Fibroblast of lung (primary cell): ENCODE measurements around the gene IL1RAPL2. TPM values are rescaled to one million over a fixed set of nuclear protein-coding genes. Genes with fewer than 3 reads are reported as not detected.
A peak's percentile ranks its signal among the peaks of the same experiment; 100 is the strongest.

Experiments used
- DNase-seq, 2 donors: peaks; one replicate each; pipeline versions ENCODE4 v3.0.0 to v3.0.0-alpha.2; 2010; ENCODE audit warnings: low read depth in 2 of 2
- H2AFZ ChIP-seq: 2 replicates; pipeline ENCODE4 v1.5.1; 2012; ENCODE audit warnings: low read length, control low read depth, inconsistent platforms
- H3K27ac ChIP-seq: 2 replicates; pipeline ENCODE4 v1.5.1; 2011; ENCODE audit warnings: low read length, control low read depth; ENCODE audit not compliant: insufficient read depth
- H3K27me3 ChIP-seq: 2 replicates; pipeline ENCODE4 v1.5.1; 2011; ENCODE audit warnings: mild to moderate bottlenecking, low read length; ENCODE audit not compliant: control insufficient read depth, insufficient read depth
- H3K36me3 ChIP-seq: 2 replicates; pipeline ENCODE4 v1.5.1; 2011; ENCODE audit warnings: low read length; ENCODE audit not compliant: control insufficient read depth, insufficient read depth
- H3K4me1 ChIP-seq: 2 replicates; pipeline ENCODE4 v1.5.1; 2011; ENCODE audit warnings: low read length; ENCODE audit not compliant: control insufficient read depth, insufficient read depth; ENCODE audit errors: extremely low read depth
- H3K4me2 ChIP-seq: 2 replicates; pipeline ENCODE4 v1.5.1; 2011; ENCODE audit warnings: low read length, control low read depth; ENCODE audit not compliant: insufficient read depth; ENCODE audit errors: extremely low read depth
- H3K4me3 ChIP-seq, 4 experiments: fragments of 200-600 bp in 1 of 4; sonication (generic) in 1 of 4; replicated peaks in 1 of 4; 2 replicates each; pipeline ENCODE4 v1.5.1; 2011 to 2016; ENCODE audit warnings: low read length in 4 of 4, low read depth in 3 of 4, mild to moderate bottlenecking in 3 of 4, control low read depth in 2 of 4, inconsistent platforms in 1 of 4, mixed read lengths in 1 of 4; ENCODE audit not compliant: insufficient read depth in 1 of 4; ENCODE audit errors: control extremely low read depth in 1 of 4
- H3K79me2 ChIP-seq: 2 replicates; pipeline ENCODE4 v1.5.1; 2012; ENCODE audit warnings: mild to moderate bottlenecking, low read length, inconsistent platforms; ENCODE audit not compliant: control insufficient read depth, insufficient read depth
- H3K9ac ChIP-seq: 2 replicates; pipeline ENCODE4 v1.5.1; 2011; ENCODE audit warnings: mild to moderate bottlenecking, low read length, control low read depth; ENCODE audit not compliant: insufficient read depth
- H3K9me3 ChIP-seq: 2 replicates; pipeline ENCODE4 v1.5.1; 2012; ENCODE audit warnings: low read depth, low read length; ENCODE audit not compliant: control insufficient read depth, insufficient read depth
- H4K20me1 ChIP-seq: 2 replicates; pipeline ENCODE4 v1.5.1; 2011; ENCODE audit warnings: low read length; ENCODE audit not compliant: control insufficient read depth, insufficient read depth; ENCODE audit errors: extremely low read depth
- EZH2 ChIP-seq: IDR thresholded peaks from 2 replicates; pipeline ENCODE4 v1.5.1; 2012; ENCODE audit warnings: low read length, control low read depth, mild to moderate bottlenecking; ENCODE audit errors: missing control alignments
- polyA plus RNA-seq, 2 donors: library from polyadenylated mRNA; depleted of rRNA in 1 of 2; stranded (reverse) in 1 of 2; unstranded in 1 of 2; fragments of >200 nt; gene quantifications; 2 replicates each; pipeline ENCODE4 v1.2.1, GENCODE V29; 2011 to 2012; ENCODE audit warnings: missing spikeins in 1 of 2
- total RNA-seq: library from RNA; depleted of rRNA; stranded (reverse); fragments of >200 nt; gene quantifications from 2 replicates; pipeline ENCODE4 v1.2.1, GENCODE V29; 2014
- TF ChIP-seq, protein P1 (sequence below), 2 donors: IDR thresholded peaks in 1 of 2; conservative IDR thresholded peaks in 1 of 2; 1 replicate in 1 of 2; 2 replicates in 1 of 2; pipeline ENCODE4 v1.5.1; 2011 to 2012; ENCODE audit warnings: low read length in 2 of 2, control low read depth in 1 of 2, inconsistent platforms in 1 of 2, low read depth in 1 of 2, mild to moderate bottlenecking in 1 of 2

IL1RAPL2 gene
- total and polyA plus RNA-seq, 2 donors (not counting 1 experiment from before 2014, with no cell fraction given): 0.22 TPM; not detected in 1

- Histone ChIP-seq H3K27me3 (no peaks in the 10 kb centered on the region), H3K9me3 (no peaks in the 10 kb centered on the region), H3K27ac (no peak overlapping the region), H3K79me2 (no peaks in the 10 kb centered on the region), H2AFZ (no peak overlapping the region), H3K4me2 (no peak overlapping the region), H3K4me1 (no peaks in the 10 kb centered on the region), H3K36me3 (no peaks in the 10 kb centered on the region), H3K9ac (no peak overlapping the region), H3K4me3 (no peak overlapping the region), H4K20me1 (no peaks in the 10 kb centered on the region)
- no peak for TF ChIP-seq EZH2
- TF ChIP-seq, protein P1, sequence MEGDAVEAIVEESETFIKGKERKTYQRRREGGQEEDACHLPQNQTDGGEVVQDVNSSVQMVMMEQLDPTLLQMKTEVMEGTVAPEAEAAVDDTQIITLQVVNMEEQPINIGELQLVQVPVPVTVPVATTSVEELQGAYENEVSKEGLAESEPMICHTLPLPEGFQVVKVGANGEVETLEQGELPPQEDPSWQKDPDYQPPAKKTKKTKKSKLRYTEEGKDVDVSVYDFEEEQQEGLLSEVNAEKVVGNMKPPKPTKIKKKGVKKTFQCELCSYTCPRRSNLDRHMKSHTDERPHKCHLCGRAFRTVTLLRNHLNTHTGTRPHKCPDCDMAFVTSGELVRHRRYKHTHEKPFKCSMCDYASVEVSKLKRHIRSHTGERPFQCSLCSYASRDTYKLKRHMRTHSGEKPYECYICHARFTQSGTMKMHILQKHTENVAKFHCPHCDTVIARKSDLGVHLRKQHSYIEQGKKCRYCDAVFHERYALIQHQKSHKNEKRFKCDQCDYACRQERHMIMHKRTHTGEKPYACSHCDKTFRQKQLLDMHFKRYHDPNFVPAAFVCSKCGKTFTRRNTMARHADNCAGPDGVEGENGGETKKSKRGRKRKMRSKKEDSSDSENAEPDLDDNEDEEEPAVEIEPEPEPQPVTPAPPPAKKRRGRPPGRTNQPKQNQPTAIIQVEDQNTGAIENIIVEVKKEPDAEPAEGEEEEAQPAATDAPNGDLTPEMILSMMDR (conservative IDR thresholded peaks at IDR 0.05 in 1 of 2, IDR thresholded peaks at IDR 0.05 in 1 of 2; ENCODE audit: low read depth in 1 of 2, low read length in 2 of 2): no peak
- peak; percentile 12 to 50 for DNase-seq
Observed at GRCh38 chrX:105527759-105528158, 961.8 kb downstream of the IL1RAPL2 start.

DNA sequence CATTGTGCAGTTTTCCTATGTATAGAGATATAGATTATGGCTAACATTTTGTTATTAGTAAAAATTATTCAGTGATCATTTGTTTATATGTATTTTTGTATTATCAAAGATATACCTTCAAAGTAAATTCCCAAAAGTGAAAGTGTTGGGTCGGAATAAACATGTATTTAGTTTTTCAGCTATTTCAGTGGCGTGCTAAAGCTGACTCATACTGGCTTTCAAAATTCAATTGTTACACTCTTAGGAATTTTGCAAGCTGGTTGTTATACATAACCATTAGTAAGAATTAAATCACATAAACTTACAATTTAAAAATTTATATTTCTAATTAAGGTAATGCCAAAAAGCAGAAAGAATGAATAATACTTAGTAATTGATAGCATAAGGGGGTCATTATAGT, 968.0 kb downstream of the IL1RAPL2 start:
- H3K27me3 ChIP-seq: no peaks in the 10 kb centered on the region
- H3K9ac ChIP-seq: no peak overlapping the region
- no peak overlapping the region for H3K4me3 ChIP-seq
- TF ChIP-seq, protein P1 (conservative IDR thresholded peaks at IDR 0.05 in 1 of 2, IDR thresholded peaks at IDR 0.05 in 1 of 2; ENCODE audit: low read depth in 1 of 2, low read length in 2 of 2): no peak
- no peak for TF ChIP-seq EZH2
- no peak overlapping the region for H2AFZ ChIP-seq
- H3K4me1 ChIP-seq: no peaks in the 10 kb centered on the region
- H3K79me2 ChIP-seq: no peaks in the 10 kb centered on the region
- H3K4me2 ChIP-seq: no peak overlapping the region
- no peaks in the 10 kb centered on the region for H3K9me3 ChIP-seq
- DNase-seq: peak; percentile 2 to 29
- no peaks in the 10 kb centered on the region for H3K36me3 ChIP-seq
- H3K27ac ChIP-seq: no peak overlapping the region
- no peaks in the 10 kb centered on the region for H4K20me1 ChIP-seq

- H3K27ac ChIP-seq: no peak overlapping the region
- H3K27me3 ChIP-seq: no peaks in the 10 kb centered on the region
- TF ChIP-seq, protein P1 (conservative IDR thresholded peaks at IDR 0.05 in 1 of 2, IDR thresholded peaks at IDR 0.05 in 1 of 2; ENCODE audit: low read depth in 1 of 2, low read length in 2 of 2): no peak
- TF ChIP-seq EZH2: no peak
- H3K36me3 ChIP-seq: no peaks in the 10 kb centered on the region
- DNase-seq: no peak
- H3K4me3 ChIP-seq: no peak overlapping the region
- no peaks in the 10 kb centered on the region for H3K79me2 ChIP-seq
- H2AFZ ChIP-seq: no peak overlapping the region
- H4K20me1 ChIP-seq: no peaks in the 10 kb centered on the region
- no peaks in the 10 kb centered on the region for H3K4me1 ChIP-seq
- H3K4me2 ChIP-seq: no peak overlapping the region
- no peaks in the 10 kb centered on the region for H3K9me3 ChIP-seq
- H3K9ac ChIP-seq: no peak overlapping the region
Observed at GRCh38 chrX:105543283-105543682, 977.3 kb downstream of the IL1RAPL2 start.
